Motor neuron (in vitro differentiated cells): ENCODE data around the gene MACROH2A1. TPM values are rescaled to one million over a fixed set of nuclear protein-coding genes. Genes with fewer than 3 reads are reported as not detected.

ENCODE experiments used
- ATAC-seq, 8 experiments: fragments of 200-7000 bp; cut with Tn5 transposase; replicated peaks in 6 of 8; 2 replicates each; pipeline ENCODE4 v1.8.0; 2021; ENCODE audit warnings: mild to moderate bottlenecking in 8 of 8, moderate library complexity in 8 of 8
- H3K27ac ChIP-seq, 2 donors: fragments of 250-450 bp; sonication (Bioruptor Pico); 2 replicates each; pipeline ENCODE4 v1.9.0; 2021; ENCODE audit warnings: antibody characterized with exemption in 2 of 2, mild to moderate bottlenecking in 2 of 2, moderate library complexity in 1 of 2
- H3K4me1 ChIP-seq, 2 donors: fragments of 250-450 bp; sonication (Bioruptor Pico); replicated peaks in 1 of 2; 2 replicates each; pipeline ENCODE4 v1.6.1; 2021; ENCODE audit warnings: antibody characterized with exemption in 2 of 2, mild to moderate bottlenecking in 2 of 2, moderate library complexity in 1 of 2
- H3K4me3 ChIP-seq, 5 donors: fragments of 250-450 bp; sonication (Bioruptor Pico); 2 replicates each; pipeline ENCODE4 v1.9.0; 2021; ENCODE audit warnings: antibody characterized with exemption in 5 of 5, mild to moderate bottlenecking in 5 of 5, moderate library complexity in 4 of 5
- WGBS, 10 experiments: fragments of 450-650 bp; shearing (Covaris generic); methylation state at CpG; one replicate each; pipeline ENCODE4 v1.0.0; 2022; 5-methylcytosine and 5-hydroxymethylcytosine counted together
- in situ Hi-C, 9 experiments: fragments of 400-800 bp; cut with MboI; loops; one replicate each; pipeline ENCODE4 v1.15.0; 2021; ENCODE audit warnings: low sequenced_read_pairs in 9 of 9, low pct_unique_long_range_greater_than_20kb in 2 of 9; ENCODE audit not compliant: unreplicated experiment in 9 of 9
- total RNA-seq, 8 experiments: library from RNA; unstranded; fragments of 300-600 nt; gene quantifications; 2 replicates each; pipeline versions ENCODE4 v1.2.3 to v1.2.4, GENCODE V29; 2022

MACROH2A1 gene
- total RNA-seq, 8 experiments from 2014 or later = 69.6 to 273 (median 126) TPM

GRCh38 chr5:135317286-135317685, 81.7 kb downstream of the MACROH2A1 start:
- H3K4me3 ChIP-seq = no peak overlapping the region
- H3K27ac ChIP-seq = no peak overlapping the region
- in situ Hi-C loops = no loop called here
- ATAC-seq = no peak
- no peaks in the 10 kb centered on the region for H3K4me1 ChIP-seq
- 60 to 100% (median 89%) methylated on average over 1 to 4 of the region's 4 CpGs; no CpG with 5 or more reads in 5 of the 10 experiments for WGBS, 10 experiments

- in situ Hi-C loops = no loop called here
- ATAC-seq = no peak
- Histone ChIP-seq H3K4me3 (no peak overlapping the region), H3K27ac (no peak overlapping the region), H3K4me1 (no peaks in the 10 kb centered on the region)
- WGBS, 10 experiments = 0 to 70% (median 18%) methylated on average over 1 to 2 of the region's 2 CpGs; no CpG with 5 or more reads in 2 of the 10 experiments
Measured at GRCh38 chr5:135315386-135315785, 83.6 kb downstream of the MACROH2A1 start.

GRCh38 chr5:135313946-135314345, 85.1 kb downstream of the MACROH2A1 start:
- WGBS, 10 experiments = 20 to 100% (median 71%) methylated on average over 1 to 2 of the region's 2 CpGs; no CpG with 5 or more reads in 6 of the 10 experiments
- H3K4me1 ChIP-seq = no peaks in the 10 kb centered on the region
- no peak overlapping the region for H3K27ac ChIP-seq
- no peak overlapping the region for H3K4me3 ChIP-seq
- in situ Hi-C loops = no loop called here
- no peak for ATAC-seq

- H3K4me1 ChIP-seq = no peaks in the 10 kb centered on the region
- no peak for ATAC-seq
- in situ Hi-C loops = no loop called here
- no peak overlapping the region for H3K27ac ChIP-seq
- 62 to 89% (median 75%) methylated on average over 1 to 4 of the region's 4 CpGs; no CpG with 5 or more reads in 3 of the 10 experiments for WGBS, 10 experiments
- no peak overlapping the region for H3K4me3 ChIP-seq
Measured at GRCh38 chr5:135313405-135313804, 85.6 kb downstream of the MACROH2A1 start.

- Histone ChIP-seq H3K4me1 (no peaks in the 10 kb centered on the region), H3K4me3 (no peak overlapping the region), H3K27ac (no peak overlapping the region)
- no peak for ATAC-seq
- 57 to 100% (median 92%) methylated on average over 1 to 10 of the region's 10 CpGs for WGBS, 10 experiments
- in situ Hi-C loops = no loop called here
Measured at GRCh38 chr5:135312255-135312935, 86.6 kb downstream of the MACROH2A1 start.

GRCh38 chr5:135310328-135310989, 88.6 kb downstream of the MACROH2A1 start:
- ATAC-seq = no peak
- no peak overlapping the region for H3K27ac ChIP-seq
- no peak overlapping the region for H3K4me3 ChIP-seq
- in situ Hi-C loops = no loop called here
- WGBS, 10 experiments = 20 to 96% (median 79%) methylated on average over 1 to 5 of the region's 5 CpGs; no CpG with 5 or more reads in 2 of the 10 experiments
- H3K4me1 ChIP-seq = no peaks in the 10 kb centered on the region

GRCh38 chr5:135309391-135310327, 89.4 kb downstream of the MACROH2A1 start:
- Histone ChIP-seq H3K27ac (no peak overlapping the region), H3K4me3 (no peak overlapping the region), H3K4me1 (peaks cover 0 to under 1% of the 10 kb centered on the region in 2 donors)
- 0 to 89% (median 54%) methylated on average over 1 to 6 of the region's 7 CpGs for WGBS, 10 experiments
- in situ Hi-C loops = no loop called here
- peak in 2 of 8 experiments; percentile 54 to 55 for ATAC-seq

- peak in 3 of 8 experiments; percentile 29 to 56 (median 53) for ATAC-seq
- Histone ChIP-seq H3K4me3 (no peak overlapping the region), H3K4me1 (peaks cover 0 to 10% of the 10 kb centered on the region in 2 donors), H3K27ac (no peak overlapping the region)
- in situ Hi-C loops = no loop called here
- WGBS, 10 experiments = 4 to 100% (median 65%) methylated on average over 1 to 5 of the region's 5 CpGs; no CpG with 5 or more reads in 3 of the 10 experiments
Measured at GRCh38 chr5:135308752-135309151, 90.3 kb downstream of the MACROH2A1 start.

GRCh38 chr5:135308245-135308644, 90.8 kb downstream of the MACROH2A1 start:
- in situ Hi-C loops = no loop called here
- Histone ChIP-seq H3K27ac (no peak overlapping the region), H3K4me1 (peaks cover 0 to 10% of the 10 kb centered on the region in 2 donors), H3K4me3 (no peak overlapping the region)
- no peak for ATAC-seq
- WGBS, 10 experiments = 40 to 100% (median 92%) methylated on average over 1 to 5 of the region's 7 CpGs; no CpG with 5 or more reads in 5 of the 10 experiments

- H3K27ac ChIP-seq = no peak overlapping the region
- no peak overlapping the region for H3K4me3 ChIP-seq
- in situ Hi-C loops = no loop called here
- 59 to 100% (median 84%) methylated on average over 2 to 10 of the region's 23 CpGs; no CpG with 5 or more reads in 3 of the 10 experiments for WGBS, 10 experiments
- H3K4me1 ChIP-seq = peaks cover 0 to 10% of the 10 kb centered on the region in 2 donors
- peak in 1 of 8 experiments; percentile 22 for ATAC-seq
Measured at GRCh38 chr5:135307143-135307903, 91.7 kb downstream of the MACROH2A1 start.

GRCh38 chr5:135306557-135306956, 92.5 kb downstream of the MACROH2A1 start:
- 0 to 100% (median 89%) methylated on average over 1 to 7 of the region's 9 CpGs; no CpG with 5 or more reads in 5 of the 10 experiments for WGBS, 10 experiments
- no peak for ATAC-seq
- Histone ChIP-seq H3K27ac (no peak overlapping the region), H3K4me1 (peaks cover 0 to 10% of the 10 kb centered on the region in 2 donors), H3K4me3 (no peak overlapping the region)
- in situ Hi-C loops = no loop called here
